WERI-Rb-1 (cell line): Measurements from ENCODE around the gene XIRP2.

Experiments used
- DNase-seq: peaks from one replicate; pipeline ENCODE4 v3.0.0-alpha.2; 2020
- H3K27ac ChIP-seq: fragments of 250-450 bp; sonication (Bioruptor Pico); 2 replicates; pipeline ENCODE4 v1.5.1; 2020; ENCODE audit warnings: mild to moderate bottlenecking, moderate library complexity
- H3K27me3 ChIP-seq: fragments of 250-450 bp; sonication (Bioruptor Pico); 2 replicates; pipeline ENCODE4 v1.5.1; 2021; ENCODE audit warnings: mild to moderate bottlenecking, low read depth, moderate library complexity; ENCODE audit not compliant: insufficient read depth, severe bottlenecking
- H3K36me3 ChIP-seq: fragments of 250-450 bp; sonication (Bioruptor Pico); 2 replicates; pipeline ENCODE4 v1.5.1; 2020; ENCODE audit warnings: mild to moderate bottlenecking, moderate library complexity
- H3K4me3 ChIP-seq: 2 replicates; pipeline ENCODE4 v1.5.1; 2011; ENCODE audit warnings: low read depth, mild to moderate bottlenecking, control low read depth, low read length
- H3K9me3 ChIP-seq: fragments of 250-450 bp; sonication (Bioruptor Pico); 2 replicates; pipeline ENCODE4 v1.5.1; 2021; ENCODE audit warnings: mild to moderate bottlenecking, moderate library complexity; ENCODE audit not compliant: severe bottlenecking
- CTCF ChIP-seq: IDR thresholded peaks from 2 replicates; pipeline ENCODE4 v1.5.1; 2011; ENCODE audit warnings: low read depth, mild to moderate bottlenecking, control low read depth, inconsistent platforms, low read length

XIRP2 gene

GRCh38 chr2:167147271-167147941 lies 259.1 kb downstream of the XIRP2 start:
- Histone ChIP-seq H3K9me3 (no peaks in the 10 kb centered on the region), H3K27ac (no peak overlapping the region), H3K4me3 (no peak overlapping the region), H3K27me3 (no peaks in the 10 kb centered on the region), H3K36me3 (no peaks in the 10 kb centered on the region)
- no peak for DNase-seq
- TF ChIP-seq CTCF: no peak

- no peak for DNase-seq
- H3K4me3 ChIP-seq: no peak overlapping the region
Observed at GRCh38 chr2:167151894-167152293, 263.6 kb downstream of the XIRP2 start.

GRCh38 chr2:167157523-167157922 lies 269.2 kb downstream of the XIRP2 start:
- no peak for DNase-seq
- Histone ChIP-seq H3K27me3 (no peaks in the 10 kb centered on the region), H3K9me3 (no peaks in the 10 kb centered on the region), H3K27ac (no peak overlapping the region), H3K36me3 (no peaks in the 10 kb centered on the region), H3K4me3 (no peak overlapping the region)
- TF ChIP-seq CTCF: no peak

More at GRCh38 chr2:167151894-167152293, 263.6 kb downstream of the XIRP2 start:
- Histone ChIP-seq H3K36me3 (no peaks in the 10 kb centered on the region), H3K9me3 (no peaks in the 10 kb centered on the region), H3K27ac (no peak overlapping the region), H3K27me3 (no peaks in the 10 kb centered on the region)
- no peak for TF ChIP-seq CTCF

GRCh38 chr2:167177196-167177595 lies 288.9 kb downstream of the XIRP2 start:
- H3K9me3 ChIP-seq: no peaks in the 10 kb centered on the region
- no peaks in the 10 kb centered on the region for H3K36me3 ChIP-seq
- no peak overlapping the region for H3K4me3 ChIP-seq
- DNase-seq: no peak
- H3K27ac ChIP-seq: no peak overlapping the region
- H3K27me3 ChIP-seq: no peaks in the 10 kb centered on the region
- no peak for TF ChIP-seq CTCF

- H3K9me3 ChIP-seq: no peaks in the 10 kb centered on the region
- no peak overlapping the region for H3K27ac ChIP-seq
- no peaks in the 10 kb centered on the region for H3K27me3 ChIP-seq
- no peak overlapping the region for H3K4me3 ChIP-seq
- no peaks in the 10 kb centered on the region for H3K36me3 ChIP-seq
- no peak for TF ChIP-seq CTCF
- no peak for DNase-seq
Observed at GRCh38 chr2:167181134-167181533, 292.9 kb downstream of the XIRP2 start.

GRCh38 chr2:167181688-167182087 lies 293.4 kb downstream of the XIRP2 start:
- TF ChIP-seq CTCF: no peak
- DNase-seq: no peak
- H3K36me3 ChIP-seq: no peaks in the 10 kb centered on the region
- no peaks in the 10 kb centered on the region for H3K9me3 ChIP-seq
- no peaks in the 10 kb centered on the region for H3K27me3 ChIP-seq
- H3K27ac ChIP-seq: no peak overlapping the region
- H3K4me3 ChIP-seq: no peak overlapping the region
